CD1c-positive myeloid dendritic cell (primary cell): ENCODE measurements around the gene CD2BP2.
A peak's percentile ranks its signal among the peaks of the same experiment; 100 is the strongest.
"Not testable (repeated sequence)": the region's sequence is repeated elsewhere in the genome, so short reads cannot be mapped to it uniquely, and the experiment has no call there.

ENCODE experiments used
- DNase-seq: peaks from one replicate; pipeline ENCODE4 v3.0.0-alpha.2; 2016; ENCODE audit errors: extremely low spot score

Gene CD2BP2

GRCh38 chr16:30342751-30343490 lies 12.2 kb downstream of the CD2BP2 start:
- DNase-seq, result no peak

DNA sequence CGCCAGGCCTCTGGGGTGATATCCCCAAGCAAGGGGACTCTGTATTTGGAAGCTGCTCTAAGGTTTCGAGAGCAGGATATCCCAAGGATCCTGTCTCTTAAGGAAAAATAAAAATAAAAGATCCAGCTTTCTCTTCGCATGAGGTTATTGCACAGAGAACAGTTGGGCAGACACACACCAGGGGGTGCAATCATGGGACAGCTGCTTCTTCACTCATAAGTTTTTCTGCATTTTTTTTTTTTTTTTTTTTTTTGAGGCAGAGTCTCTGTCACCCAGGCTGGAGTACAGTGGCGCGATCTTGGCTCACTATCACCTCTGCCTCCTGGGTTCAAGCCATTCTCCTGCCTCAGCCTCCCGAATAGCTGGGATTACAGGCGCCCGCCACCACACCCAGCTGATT lies 13.1 kb downstream of the CD2BP2 start:
- DNase-seq, result not testable (repeated sequence)

- DNase-seq, result no peak
Observed at GRCh38 chr16:30340621-30341020, 14.5 kb downstream of the CD2BP2 start.

DNA sequence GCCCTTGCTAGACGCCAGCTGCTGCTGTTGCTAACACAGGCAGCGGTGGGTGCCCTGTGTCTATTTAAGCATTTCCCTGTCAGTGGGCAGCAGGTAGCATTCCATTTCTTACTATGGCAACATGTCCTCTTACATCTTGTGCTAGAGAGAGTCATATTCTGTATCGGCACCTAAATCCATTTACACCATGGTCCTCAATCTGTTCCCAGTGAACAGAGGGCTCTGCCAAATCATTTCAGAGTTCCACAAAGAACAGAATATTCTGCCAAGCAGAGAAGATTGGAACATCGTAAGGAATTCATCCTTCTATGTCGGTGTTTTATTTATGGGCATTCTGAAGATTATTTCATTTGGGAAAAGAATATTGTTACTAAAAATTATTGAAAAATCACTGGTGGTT lies 16.4 kb downstream of the CD2BP2 start:
- DNase-seq, result not testable (repeated sequence)

GRCh38 chr16:30337964-30338357 lies 17.1 kb downstream of the CD2BP2 start:
- DNase-seq, result not testable (repeated sequence)

DNA sequence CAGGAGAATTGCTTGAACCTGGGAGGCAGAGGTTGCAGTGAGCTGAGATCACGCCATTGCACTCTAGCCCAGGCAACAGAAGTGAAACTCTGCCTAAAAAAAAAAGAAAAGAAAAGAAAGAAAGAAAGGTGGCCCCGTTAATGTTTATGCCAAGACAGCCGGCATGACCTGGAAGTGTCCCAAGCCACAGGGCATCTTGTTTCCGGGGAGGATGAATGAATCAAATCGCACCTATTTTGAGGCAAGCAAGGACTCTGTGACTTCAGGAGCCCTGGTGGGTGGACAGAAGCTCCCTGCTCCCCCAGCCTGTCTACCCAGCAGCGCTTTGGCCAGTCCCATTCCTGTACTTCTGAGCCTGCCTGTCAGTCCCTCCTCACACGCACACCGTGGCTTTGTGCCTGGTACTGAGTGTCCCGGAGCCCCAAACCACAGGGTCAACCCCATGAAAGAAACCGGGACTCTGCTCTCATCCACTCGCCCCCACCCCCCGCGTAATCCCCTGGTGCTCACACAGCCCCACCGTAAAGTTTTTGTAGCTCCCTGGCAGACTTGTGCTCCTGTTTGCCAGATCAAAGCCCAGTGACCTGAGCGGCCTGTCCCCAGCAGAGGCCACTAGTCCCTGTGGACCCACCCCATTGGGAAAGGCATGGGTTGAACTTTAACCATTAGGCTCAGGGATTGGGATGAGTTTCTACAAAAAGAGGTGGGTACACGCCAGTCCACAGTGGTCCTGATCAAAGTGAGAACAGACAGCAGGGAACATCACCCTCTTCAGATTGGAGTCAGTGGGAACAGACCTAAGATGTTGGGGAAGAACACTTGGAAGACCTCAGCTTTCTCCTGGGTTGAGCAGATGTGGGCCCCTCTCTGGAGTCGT lies 19.3 kb downstream of the CD2BP2 start:
- peak; percentile 41 for DNase-seq

DNA sequence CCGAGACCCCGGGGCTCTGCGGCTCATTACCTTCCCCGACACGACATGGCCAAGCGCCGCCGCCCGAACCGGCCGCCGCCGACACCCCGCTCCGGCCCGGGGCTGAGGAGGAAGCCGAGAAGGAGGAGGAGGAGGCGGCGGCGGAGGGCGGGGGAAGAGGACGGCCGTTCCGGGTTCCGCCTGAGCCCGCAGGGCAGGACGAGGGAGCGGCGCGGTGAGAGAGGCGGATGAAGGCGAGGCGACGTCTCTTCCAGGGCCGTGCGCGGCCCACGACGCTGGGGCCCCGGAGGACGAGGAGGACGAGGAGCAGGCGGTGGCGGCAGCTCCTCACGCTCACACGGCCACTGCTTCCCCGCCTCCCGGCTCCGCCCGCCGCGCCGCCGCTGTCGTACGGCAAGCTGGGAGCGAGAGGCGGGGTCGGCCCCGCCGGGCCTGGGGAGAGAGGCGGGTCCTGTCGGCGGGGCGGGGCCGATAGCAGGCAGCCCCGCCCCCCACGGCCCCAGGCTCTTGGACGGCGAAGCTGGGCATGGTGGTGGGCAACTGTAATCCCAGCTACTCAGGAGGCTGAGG lies 20.0 kb downstream of the CD2BP2 start:
- DNase-seq, result peak; percentile 81

GRCh38 chr16:30334473-30334989 lies 20.6 kb downstream of the CD2BP2 start:
- DNase-seq, result peak; percentile 83

DNA sequence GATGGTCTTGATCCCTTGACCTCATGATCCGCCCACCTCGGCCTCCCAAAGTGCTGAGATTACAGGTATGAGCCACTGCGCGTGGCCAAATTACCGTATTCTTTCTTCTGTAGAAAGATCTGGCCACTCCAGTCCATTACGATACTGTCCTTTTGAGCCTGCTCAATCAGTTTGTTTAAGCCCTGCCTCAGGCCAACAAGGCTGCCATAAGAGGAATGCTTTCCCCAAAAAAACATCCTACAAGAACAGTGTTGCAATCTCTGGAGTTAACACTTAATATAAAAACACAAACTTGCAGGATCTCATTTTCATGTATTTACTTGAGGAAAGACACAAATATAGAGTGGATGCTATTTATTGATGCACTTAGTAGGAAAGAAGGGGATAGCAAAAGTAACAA lies 30.9 kb downstream of the CD2BP2 start:
- DNase-seq, result not testable (repeated sequence)

DNA sequence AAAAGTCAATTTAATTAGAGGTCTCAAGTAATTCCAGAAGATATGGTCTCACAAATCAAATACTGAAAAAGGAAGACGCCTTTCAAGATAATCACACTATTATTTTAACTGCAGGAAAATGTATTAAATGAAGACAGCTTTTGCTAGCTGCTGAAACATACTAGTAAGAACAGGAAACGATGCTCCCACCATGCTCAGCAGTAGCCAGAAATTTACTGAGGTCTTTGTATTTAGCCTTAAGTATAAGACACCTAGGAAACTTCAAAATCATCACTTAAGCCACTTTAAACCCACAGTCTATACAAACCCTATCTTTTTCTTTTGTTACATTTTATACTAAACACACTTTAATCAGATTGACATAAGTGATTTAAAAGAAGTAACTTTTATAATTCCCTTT lies 36.5 kb downstream of the CD2BP2 start:
- not testable (repeated sequence) for DNase-seq

DNA sequence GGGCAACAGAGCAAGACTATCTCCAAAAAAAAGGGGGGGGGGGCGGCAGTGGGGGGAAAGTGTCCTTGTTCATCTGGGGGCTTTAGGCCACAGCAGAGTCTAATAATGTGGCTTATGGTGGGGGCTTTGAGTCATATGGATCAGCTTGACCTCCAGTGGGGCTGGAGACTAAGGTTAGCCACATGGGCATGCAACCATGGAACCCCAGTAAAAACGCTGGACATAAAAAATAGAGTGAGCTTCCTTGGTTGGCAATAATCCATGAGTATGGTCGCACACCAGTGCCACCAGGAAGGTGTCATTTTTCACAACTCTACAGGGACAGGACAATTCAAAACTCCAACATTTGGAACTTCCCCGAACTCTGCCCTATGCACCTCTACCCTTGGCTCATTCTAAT lies 44.2 kb downstream of the CD2BP2 start:
- DNase-seq, result not testable (repeated sequence)

GRCh38 chr16:30309255-30309654 lies 45.9 kb downstream of the CD2BP2 start:
- DNase-seq, result not testable (repeated sequence)
